Suprapubic skin (tissue), 3 donors: ENCODE data around the gene RTL1.

Experiments
- EP300 ChIP-seq: sonication (generic); formaldehyde crosslinking; IDR thresholded peaks from one replicate; pipeline ENCODE4 v1.6.1; 2017; ENCODE audit warnings: antibody characterized with exemption
- TF ChIP-seq, protein P1 (sequence below), 2 donors: fragments of 200-600 bp in 1 of 2; fragments of 450-650 bp in 1 of 2; sonication (generic) in 1 of 2; IDR thresholded peaks; one replicate each; pipeline ENCODE4 v1.5.1; 2016 to 2019; ENCODE audit warnings: antibody characterized with exemption in 2 of 2, mild to moderate bottlenecking in 1 of 2, moderate library complexity in 1 of 2

DNA sequence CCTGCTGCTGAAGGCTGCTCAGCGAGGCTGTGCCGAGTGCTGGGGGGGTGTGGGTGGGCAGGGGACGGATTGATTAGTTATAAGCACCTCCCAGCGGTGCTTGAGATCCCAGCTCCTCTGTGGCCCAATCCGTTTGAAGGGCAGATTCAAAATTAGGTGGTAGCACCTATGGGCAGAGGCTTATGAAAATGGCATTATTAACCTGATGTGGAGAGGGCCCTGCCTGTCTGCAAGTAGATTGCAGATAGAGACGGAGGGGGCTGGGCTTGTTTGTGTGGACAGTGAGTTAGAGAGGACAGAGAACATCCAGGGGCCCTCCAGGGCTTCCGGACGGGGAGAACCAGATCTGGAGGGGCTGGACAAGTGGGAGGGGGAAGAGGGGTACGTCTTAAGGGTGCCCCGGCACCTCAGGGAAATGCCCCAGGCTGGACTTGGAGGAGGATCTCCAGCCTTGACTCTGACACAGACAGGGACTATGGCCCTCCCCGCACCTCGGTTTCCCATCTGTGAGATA is at the start of gene RTL1:
- TF ChIP-seq, protein P1, sequence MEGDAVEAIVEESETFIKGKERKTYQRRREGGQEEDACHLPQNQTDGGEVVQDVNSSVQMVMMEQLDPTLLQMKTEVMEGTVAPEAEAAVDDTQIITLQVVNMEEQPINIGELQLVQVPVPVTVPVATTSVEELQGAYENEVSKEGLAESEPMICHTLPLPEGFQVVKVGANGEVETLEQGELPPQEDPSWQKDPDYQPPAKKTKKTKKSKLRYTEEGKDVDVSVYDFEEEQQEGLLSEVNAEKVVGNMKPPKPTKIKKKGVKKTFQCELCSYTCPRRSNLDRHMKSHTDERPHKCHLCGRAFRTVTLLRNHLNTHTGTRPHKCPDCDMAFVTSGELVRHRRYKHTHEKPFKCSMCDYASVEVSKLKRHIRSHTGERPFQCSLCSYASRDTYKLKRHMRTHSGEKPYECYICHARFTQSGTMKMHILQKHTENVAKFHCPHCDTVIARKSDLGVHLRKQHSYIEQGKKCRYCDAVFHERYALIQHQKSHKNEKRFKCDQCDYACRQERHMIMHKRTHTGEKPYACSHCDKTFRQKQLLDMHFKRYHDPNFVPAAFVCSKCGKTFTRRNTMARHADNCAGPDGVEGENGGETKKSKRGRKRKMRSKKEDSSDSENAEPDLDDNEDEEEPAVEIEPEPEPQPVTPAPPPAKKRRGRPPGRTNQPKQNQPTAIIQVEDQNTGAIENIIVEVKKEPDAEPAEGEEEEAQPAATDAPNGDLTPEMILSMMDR (IDR thresholded peaks at IDR 0.05), result no peak
- TF ChIP-seq EP300, result no peak
